Measurements from ENCODE around the gene PLXNA2.

GRCh38 chr1:208209286-208209685, 34.9 kb downstream of the PLXNA2 start:
- TF ChIP-seq GATA2 (CRISPR knock-in tag; IDR thresholded peaks at IDR 0.05) (no peak), CTCF (IDR thresholded peaks at IDR 0.05) (no peak), EZH2phosphoT487 (IDR thresholded peaks at IDR 0.05; ENCODE audit: borderline replicate concordance, low read depth) (no peak), SIN3A (IDR thresholded peaks at IDR 0.05; ENCODE audit: borderline replicate concordance, low read depth, low read length) (no peak), TAF1 (IDR thresholded peaks at IDR 0.05; ENCODE audit: borderline replicate concordance, low read depth, low read length) (no peak), EP300 (IDR thresholded peaks at IDR 0.05; ENCODE audit: borderline replicate concordance in 1 of 2, low read depth in 1 of 2, low read length in 1 of 2) (no peak)

Data from SK-N-SH (cell line).